Sigmoid colon (tissue), 3 donors: ENCODE measurements around the gene INCA1.

ENCODE experiments used
- CTCF ChIP-seq, 4 experiments: fragments of 450-650 bp in 3 of 4; fragments of 200-600 bp in 1 of 4; IDR thresholded peaks; one replicate each; pipeline ENCODE4 v1.5.1; 2016 to 2019; ENCODE audit warnings: antibody characterized with exemption in 4 of 4, mild to moderate bottlenecking in 3 of 4, moderate library complexity in 2 of 4
- POLR2A ChIP-seq, 2 donors: fragments of 450-650 bp; IDR thresholded peaks; one replicate each; pipeline ENCODE4 v1.6.1; 2016; ENCODE audit warnings: antibody characterized with exemption in 2 of 2, mild to moderate bottlenecking in 2 of 2, moderate library complexity in 2 of 2

- TF ChIP-seq CTCF (IDR thresholded peaks at IDR 0.05), result no peak
- peak; percentile 32 to 48 for TF ChIP-seq POLR2A (IDR thresholded peaks at IDR 0.05)
Observed at GRCh38 chr17:4939796-4940554, 57.3 kb downstream of the INCA1 start, which contains the start of the genes RNF167 and SLC25A11.
